Stomach smooth muscle (tissue), 2 donors: Measurements from ENCODE around the gene PLCB1.

Source experiments
- H3K27ac ChIP-seq: one replicate; pipeline ENCODE4 v1.7.0; 2013; ENCODE audit warnings: mild to moderate bottlenecking, low read length, inconsistent platforms
- H3K27me3 ChIP-seq, 2 donors: one replicate each; pipeline ENCODE4 v1.7.0; 2013; ENCODE audit warnings: low read length in 2 of 2; ENCODE audit not compliant: insufficient read depth in 2 of 2, control insufficient read depth in 1 of 2
- H3K36me3 ChIP-seq, 2 donors: one replicate each; pipeline ENCODE4 v1.7.0; 2013; ENCODE audit warnings: low read length in 2 of 2; ENCODE audit not compliant: control insufficient read depth in 2 of 2, insufficient read depth in 2 of 2
- H3K4me1 ChIP-seq: one replicate; pipeline ENCODE4 v1.7.0; 2013; ENCODE audit warnings: low read length; ENCODE audit not compliant: control insufficient read depth, insufficient read depth
- H3K4me3 ChIP-seq, 2 donors: one replicate each; pipeline ENCODE4 v1.7.0; 2013; ENCODE audit warnings: low read length in 2 of 2
- H3K9ac ChIP-seq, 2 donors: one replicate each; pipeline ENCODE4 v1.7.0; 2013; ENCODE audit warnings: low read length in 2 of 2, mild to moderate bottlenecking in 1 of 2
- H3K9me3 ChIP-seq, 2 donors: one replicate each; pipeline ENCODE4 v1.7.0; 2013; ENCODE audit warnings: low read length in 2 of 2; ENCODE audit not compliant: control insufficient read depth in 2 of 2
- donor health status: healthy.
- donor health status: Pancreatic carcinoma.

Gene PLCB1

GRCh38 chr20:8246716-8247115 is 114.7 kb downstream of the PLCB1 start:
- no peaks in the 10 kb centered on the region for H3K36me3 ChIP-seq
- no peaks in the 10 kb centered on the region for H3K27me3 ChIP-seq
- H3K9ac ChIP-seq, result no peak overlapping the region
- no peaks in the 10 kb centered on the region for H3K9me3 ChIP-seq
- no peak overlapping the region for H3K27ac ChIP-seq
- H3K4me1 ChIP-seq, result peaks cover 5% of the 10 kb centered on the region
- no peak overlapping the region for H3K4me3 ChIP-seq

- no peak overlapping the region for H3K9ac ChIP-seq
- no peaks in the 10 kb centered on the region for H3K9me3 ChIP-seq
- no peak overlapping the region for H3K4me3 ChIP-seq
- peaks cover 5% of the 10 kb centered on the region for H3K4me1 ChIP-seq
- no peaks in the 10 kb centered on the region for H3K27me3 ChIP-seq
- no peaks in the 10 kb centered on the region for H3K36me3 ChIP-seq
- no peak overlapping the region for H3K27ac ChIP-seq
These were observed 116.0 kb downstream of the PLCB1 start for GRCh38 chr20:8248051-8248450.

GRCh38 chr20:8249634-8250033 is 117.6 kb downstream of the PLCB1 start:
- Histone ChIP-seq H3K36me3 (no peaks in the 10 kb centered on the region), H3K4me1 (peaks cover 5% of the 10 kb centered on the region), H3K9me3 (no peaks in the 10 kb centered on the region), H3K4me3 (no peak overlapping the region), H3K27ac (no peak overlapping the region), H3K9ac (no peak overlapping the region), H3K27me3 (no peaks in the 10 kb centered on the region)

- Histone ChIP-seq H3K4me3 (peak overlapping the region in 1 of 2 donors; percentile 9), H3K9me3 (no peaks in the 10 kb centered on the region), H3K9ac (no peak overlapping the region), H3K36me3 (no peaks in the 10 kb centered on the region), H3K27ac (no peak overlapping the region), H3K4me1 (peaks cover 5% of the 10 kb centered on the region), H3K27me3 (no peaks in the 10 kb centered on the region)
These were observed 118.6 kb downstream of the PLCB1 start for GRCh38 chr20:8250539-8251200.

- H3K9me3 ChIP-seq, result no peaks in the 10 kb centered on the region
- no peak overlapping the region for H3K9ac ChIP-seq
- H3K36me3 ChIP-seq, result no peaks in the 10 kb centered on the region
- H3K27me3 ChIP-seq, result no peaks in the 10 kb centered on the region
- H3K4me3 ChIP-seq, result no peak overlapping the region
- H3K4me1 ChIP-seq, result peaks cover 5% of the 10 kb centered on the region
- H3K27ac ChIP-seq, result no peak overlapping the region
These were observed 119.1 kb downstream of the PLCB1 start for GRCh38 chr20:8251201-8251575.

GRCh38 chr20:8254911-8255582 is 123.0 kb downstream of the PLCB1 start:
- Histone ChIP-seq H3K36me3 (no peaks in the 10 kb centered on the region), H3K4me1 (peaks cover 5% of the 10 kb centered on the region), H3K9me3 (no peaks in the 10 kb centered on the region), H3K27me3 (no peaks in the 10 kb centered on the region), H3K4me3 (no peak overlapping the region), H3K27ac (no peak overlapping the region), H3K9ac (no peak overlapping the region)

GRCh38 chr20:8255945-8256632 is 124.0 kb downstream of the PLCB1 start:
- no peak overlapping the region for H3K4me3 ChIP-seq
- no peak overlapping the region for H3K9ac ChIP-seq
- no peaks in the 10 kb centered on the region for H3K9me3 ChIP-seq
- H3K4me1 ChIP-seq, result peaks cover 3% of the 10 kb centered on the region
- no peak overlapping the region for H3K27ac ChIP-seq
- no peaks in the 10 kb centered on the region for H3K36me3 ChIP-seq
- no peaks in the 10 kb centered on the region for H3K27me3 ChIP-seq

GRCh38 chr20:8260837-8261251 is 128.8 kb downstream of the PLCB1 start:
- H3K4me1 ChIP-seq, result no peaks in the 10 kb centered on the region
- H3K36me3 ChIP-seq, result no peaks in the 10 kb centered on the region
- no peak overlapping the region for H3K27ac ChIP-seq
- H3K27me3 ChIP-seq, result no peaks in the 10 kb centered on the region
- H3K4me3 ChIP-seq, result no peak overlapping the region
- no peaks in the 10 kb centered on the region for H3K9me3 ChIP-seq
- no peak overlapping the region for H3K9ac ChIP-seq

GRCh38 chr20:8262721-8263120 is 130.7 kb downstream of the PLCB1 start:
- Histone ChIP-seq H3K4me1 (no peaks in the 10 kb centered on the region), H3K36me3 (no peaks in the 10 kb centered on the region), H3K27me3 (no peaks in the 10 kb centered on the region), H3K9ac (no peak overlapping the region), H3K27ac (no peak overlapping the region), H3K9me3 (no peaks in the 10 kb centered on the region), H3K4me3 (no peak overlapping the region)

- Histone ChIP-seq H3K9ac (no peak overlapping the region), H3K27ac (no peak overlapping the region), H3K9me3 (no peaks in the 10 kb centered on the region)
These were observed 133.5 kb downstream of the PLCB1 start for GRCh38 chr20:8265588-8265987.

GRCh38 chr20:8267009-8267408 is 134.9 kb downstream of the PLCB1 start:
- Histone ChIP-seq H3K9me3 (no peaks in the 10 kb centered on the region), H3K4me3 (no peak overlapping the region), H3K36me3 (no peaks in the 10 kb centered on the region), H3K4me1 (no peaks in the 10 kb centered on the region), H3K27me3 (no peaks in the 10 kb centered on the region), H3K27ac (no peak overlapping the region), H3K9ac (no peak overlapping the region)

More at GRCh38 chr20:8265588-8265987, 133.5 kb downstream of the PLCB1 start:
- Histone ChIP-seq H3K36me3 (no peaks in the 10 kb centered on the region), H3K27me3 (no peaks in the 10 kb centered on the region), H3K4me1 (no peaks in the 10 kb centered on the region), H3K4me3 (no peak overlapping the region)
